Stimulated activated CD8-positive, alpha-beta memory T cell treated with anti-CD3 and anti-CD28 coated beads, Interleukin-15, amount 100 ng/mL, for 48 hours (primary cell): Measurements from ENCODE around the gene ZNF33B.
"Not testable (repeated sequence)": the region's sequence is repeated elsewhere in the genome, so short reads cannot be mapped to it uniquely, and the experiment has no call there.

Experiments used
- DNase-seq, 2 donors: peaks; one replicate each; pipeline ENCODE4 v3.0.0-alpha.2; 2020; ENCODE audit warnings: low read depth in 2 of 2

Gene ZNF33B

GRCh38 chr10:42615419-42615818 lies 23.0 kb downstream of the ZNF33B start:
- no peak for DNase-seq

- no peak for DNase-seq
Measured at GRCh38 chr10:42609872-42610271, 28.5 kb downstream of the ZNF33B start.

DNA sequence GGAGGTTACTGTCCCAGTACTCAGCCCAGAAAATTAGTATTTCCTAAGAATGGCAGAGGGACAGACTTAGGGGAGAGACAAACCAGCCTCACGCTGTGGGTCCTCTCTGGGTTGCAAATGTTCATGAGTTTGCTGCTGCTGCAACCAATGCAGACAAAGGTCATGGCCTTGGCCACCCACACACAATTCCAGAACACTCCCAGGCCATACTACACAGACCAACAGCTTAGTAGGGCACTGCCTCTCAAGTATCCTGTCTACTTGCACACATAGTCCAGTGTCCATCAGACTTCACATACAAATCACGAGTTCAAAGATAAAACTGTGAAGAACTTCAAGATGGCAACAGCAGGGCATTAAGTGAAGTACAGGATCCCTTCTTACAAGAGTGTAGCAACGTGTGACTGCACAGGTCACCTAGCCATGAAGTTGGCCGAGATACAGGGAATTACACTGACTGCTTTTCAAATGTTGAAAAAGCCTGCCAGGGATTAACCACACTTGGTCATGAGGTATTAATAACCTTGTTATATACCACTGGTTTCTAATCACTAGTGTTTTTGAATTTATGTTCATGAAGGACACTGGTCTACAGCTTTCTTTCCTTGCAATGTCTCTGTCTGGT lies 40.0 kb downstream of the ZNF33B start:
- no peak for DNase-seq

- DNase-seq, result no peak
Measured at GRCh38 chr10:42596196-42596595, 42.2 kb downstream of the ZNF33B start.

GRCh38 chr10:42594246-42594650 lies 44.1 kb downstream of the ZNF33B start:
- no peak for DNase-seq

GRCh38 chr10:42593284-42593683 lies 45.1 kb downstream of the ZNF33B start:
- DNase-seq, result no peak

- DNase-seq, result no peak
Measured at GRCh38 chr10:42583828-42584227, 54.5 kb downstream of the ZNF33B start.

DNA sequence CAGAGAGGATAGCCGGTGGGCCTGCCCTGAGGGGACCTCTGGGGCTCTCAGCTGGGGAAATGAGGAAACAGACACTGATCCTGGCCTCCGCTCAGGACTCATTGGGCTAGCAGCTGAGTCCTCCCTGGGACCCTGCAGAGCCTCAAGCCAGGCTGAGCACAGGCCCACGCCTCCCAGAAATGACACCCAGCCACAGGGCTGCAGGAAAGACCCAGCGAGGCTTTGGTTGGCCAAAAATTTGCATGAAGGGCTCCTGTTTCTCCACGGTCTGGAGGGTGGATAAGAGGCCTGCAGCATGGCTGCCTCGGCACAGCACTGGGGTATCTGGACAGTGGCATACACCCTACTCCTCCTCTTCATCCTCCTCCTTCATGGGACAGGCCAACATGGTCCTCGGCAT lies 60.4 kb downstream of the ZNF33B start:
- no peak for DNase-seq

- DNase-seq, result no peak
Measured at GRCh38 chr10:42576338-42576737, 62.0 kb downstream of the ZNF33B start.

DNA sequence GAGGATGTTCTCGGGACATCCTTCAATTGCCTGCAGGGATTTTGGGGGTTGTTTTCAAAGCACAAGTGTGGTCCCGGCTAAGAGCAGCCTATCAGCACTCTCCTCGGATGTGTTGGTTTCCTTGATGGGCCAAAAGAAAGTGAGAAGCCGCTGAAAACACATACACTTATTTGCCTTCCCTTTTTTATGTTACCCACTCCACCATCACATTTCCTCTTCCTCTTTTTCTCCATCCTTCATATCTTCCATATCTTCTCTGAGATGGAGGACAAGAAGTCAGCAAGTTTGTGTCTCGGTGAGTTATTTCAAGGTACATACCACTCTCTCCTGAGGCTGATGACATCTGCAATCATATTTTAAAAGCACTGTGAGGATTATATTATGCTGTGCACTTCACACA lies 64.0 kb downstream of the ZNF33B start:
- DNase-seq, result no peak

GRCh38 chr10:42556931-42557330 lies 81.4 kb downstream of the ZNF33B start:
- no peak for DNase-seq

DNA sequence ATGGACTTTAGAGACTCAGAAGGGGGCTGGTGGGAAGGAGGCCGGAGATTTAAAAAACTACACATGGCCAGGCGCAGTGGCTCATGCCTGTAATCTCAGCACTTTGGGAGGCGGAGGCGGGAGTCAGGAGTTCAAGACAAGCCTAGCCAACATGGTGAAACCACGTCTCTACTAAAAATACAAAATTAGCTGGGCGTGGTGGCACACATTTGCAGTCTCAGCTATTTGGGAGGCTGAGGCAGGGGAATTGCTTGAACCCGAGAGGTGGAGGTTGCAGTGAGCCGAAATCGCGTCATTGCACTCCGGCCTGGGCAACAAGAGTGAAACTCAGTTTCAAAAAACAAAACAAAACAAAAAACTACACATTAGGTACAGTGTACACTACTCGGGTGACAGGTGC lies 84.8 kb downstream of the ZNF33B start:
- not testable (repeated sequence) for DNase-seq

- DNase-seq, result no peak
Measured at GRCh38 chr10:42553064-42553407, 85.3 kb downstream of the ZNF33B start.

DNA sequence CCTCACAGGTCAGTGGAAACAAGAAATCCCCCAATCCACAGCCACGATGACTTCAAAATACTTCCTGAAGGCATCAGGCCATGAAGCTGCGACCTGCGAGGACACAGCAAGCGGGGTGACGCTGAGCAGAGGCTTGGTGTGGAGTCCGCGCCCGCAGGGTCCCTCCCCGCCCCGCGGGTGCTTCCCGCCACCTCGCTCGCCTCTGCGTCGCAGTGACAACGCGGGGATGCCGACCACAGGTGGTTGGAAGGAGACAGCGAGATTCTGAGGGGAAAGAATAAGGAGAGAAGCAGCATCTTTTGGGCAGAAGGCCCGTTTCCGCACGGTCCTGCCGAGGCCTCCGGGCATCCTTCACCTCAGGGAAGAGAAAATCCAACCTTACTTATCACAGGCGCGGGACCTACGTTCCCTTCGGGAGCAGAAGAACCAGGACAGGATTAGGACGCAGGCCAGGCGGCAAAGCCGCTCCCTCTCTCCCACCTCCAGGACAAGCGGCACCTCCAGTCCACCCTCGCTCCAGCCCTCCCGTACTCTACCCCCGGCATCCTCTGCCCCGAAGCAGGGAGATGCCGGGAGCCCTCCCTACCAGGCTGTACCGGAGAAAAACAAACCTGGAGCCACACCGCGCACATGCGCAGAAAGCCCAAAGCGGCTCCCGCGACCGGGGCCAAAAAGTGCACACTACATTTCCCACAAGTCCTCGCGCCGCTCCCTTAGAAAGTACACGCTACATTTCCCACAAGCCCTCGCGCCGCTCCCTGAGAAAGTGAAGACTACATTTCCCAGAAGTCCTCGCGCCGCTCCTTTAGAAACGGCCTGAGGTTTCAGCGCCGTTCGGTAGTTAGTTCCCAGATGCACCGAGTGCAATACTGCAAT lies 85.9 kb downstream of the ZNF33B start:
- DNase-seq, result peak; percentile 88 to 90

DNA sequence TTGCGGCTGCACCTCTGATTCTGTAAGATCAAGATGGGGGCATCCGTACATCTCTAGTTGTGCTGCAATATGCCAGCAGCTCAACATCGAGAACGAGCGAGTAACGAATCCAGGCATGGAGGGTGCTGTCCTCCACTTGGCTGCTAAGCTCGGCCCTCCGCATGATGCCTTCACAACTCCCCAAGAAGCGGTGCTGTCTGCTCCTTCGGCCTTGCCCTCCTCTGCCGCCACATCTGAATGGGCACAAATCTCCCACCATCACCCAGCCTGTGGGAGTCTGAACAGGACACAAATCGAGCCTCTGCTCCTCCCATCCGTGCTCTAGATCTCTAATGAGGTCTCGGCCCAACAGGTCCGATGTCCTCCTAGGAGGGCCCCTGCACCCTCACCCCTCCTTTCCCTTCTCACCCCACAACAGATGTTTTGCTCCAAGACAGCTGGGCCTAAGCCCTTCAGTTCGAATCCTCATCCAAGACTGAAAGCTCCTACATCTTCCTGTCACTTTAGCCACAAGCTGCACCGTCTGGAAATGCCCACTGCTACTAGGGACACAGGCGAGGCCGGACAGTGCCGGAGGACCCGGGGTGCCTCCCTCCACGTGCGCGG lies 86.7 kb downstream of the ZNF33B start:
- no peak for DNase-seq

DNA sequence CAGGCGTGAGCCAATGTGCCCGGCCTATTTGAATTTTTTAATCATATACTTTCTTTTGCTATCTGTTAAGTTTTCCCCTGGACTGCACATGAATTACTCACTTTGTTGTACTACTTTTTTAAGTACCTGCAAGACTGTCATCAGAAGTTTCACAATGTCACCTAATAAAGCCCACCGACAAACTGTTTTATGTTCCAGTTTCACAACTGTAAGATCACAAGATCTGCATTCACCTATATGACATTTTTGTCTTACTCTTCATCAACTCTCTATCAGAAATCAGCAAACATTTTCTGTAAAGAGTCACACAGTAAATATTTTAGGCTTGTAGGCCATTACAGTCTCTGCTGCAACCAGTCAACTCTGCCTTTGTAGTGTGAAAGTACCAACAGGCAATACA lies 88.5 kb downstream of the ZNF33B start:
- no peak for DNase-seq

- no peak for DNase-seq
Measured at GRCh38 chr10:42548254-42548653, 90.1 kb downstream of the ZNF33B start.

DNA sequence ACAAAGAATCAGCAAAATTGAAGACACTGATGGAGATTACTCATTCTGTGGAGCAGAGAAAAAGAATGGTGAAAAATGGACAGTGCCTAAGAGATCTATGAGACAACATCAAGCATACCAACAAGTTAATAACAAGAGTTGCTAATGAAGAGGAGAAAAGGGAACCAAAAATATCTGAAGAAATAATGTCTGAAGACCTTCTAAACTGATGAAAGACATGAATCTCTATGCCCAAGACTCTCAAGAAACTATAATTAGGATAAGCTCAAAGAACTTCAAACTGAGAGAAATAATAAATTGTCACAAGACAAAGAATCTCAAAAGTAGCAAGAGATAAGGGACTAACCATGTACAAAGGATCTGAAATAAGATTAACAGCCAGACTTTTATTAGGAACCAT lies 93.4 kb downstream of the ZNF33B start:
- DNase-seq, result no peak

DNA sequence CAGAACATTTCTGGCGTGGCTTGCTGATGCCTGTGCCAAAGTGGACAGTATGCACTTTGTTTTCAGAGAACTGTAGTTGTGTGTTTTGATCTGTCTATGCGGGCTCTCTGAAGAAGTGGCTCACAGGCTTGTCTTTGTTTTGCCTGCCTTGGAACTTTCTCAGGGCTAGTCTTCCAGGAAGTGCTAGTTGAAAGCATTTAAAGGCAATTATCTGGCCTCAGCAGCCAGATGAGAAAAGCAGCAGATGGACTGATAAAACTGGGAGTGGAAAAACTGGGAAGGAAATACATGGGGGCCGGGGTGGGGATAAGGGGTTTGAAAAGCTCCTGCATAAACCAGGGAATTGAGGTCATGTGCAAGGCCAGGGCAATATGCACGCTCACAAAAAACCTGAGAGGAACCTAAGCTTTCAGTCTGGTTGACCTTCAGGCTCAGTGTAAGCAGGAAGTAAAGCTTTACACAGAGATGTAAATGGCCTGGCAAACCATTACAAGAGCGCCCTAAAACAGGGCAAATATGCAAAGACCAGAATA lies 94.5 kb downstream of the ZNF33B start:
- no peak for DNase-seq
